Liver (tissue), 3 donors: Measurements from ENCODE around the gene MEGF6.

Experiments used
- SP1 ChIP-seq: IDR thresholded peaks from 2 replicates; pipeline ENCODE4 v1.6.1; 2018; ENCODE audit warnings: antibody characterized with exemption, mild to moderate bottlenecking
- TAF1 ChIP-seq: conservative IDR thresholded peaks from 2 replicates; pipeline ENCODE4 v1.6.1; 2016; ENCODE audit warnings: antibody characterized with exemption, mild to moderate bottlenecking
- YY1 ChIP-seq: IDR thresholded peaks from 2 replicates; pipeline ENCODE4 v1.6.1; 2016; ENCODE audit warnings: antibody characterized with exemption, mild to moderate bottlenecking
- TF ChIP-seq, protein P1 (sequence below): fragments of 150-350 bp; IDR thresholded peaks from 2 replicates; pipeline ENCODE4 v1.5.1; 2017; ENCODE audit warnings: improper control_type of control experiment, low read depth, low read length; ENCODE audit not compliant: missing input control
- TF ChIP-seq, protein P2 (sequence below): IDR thresholded peaks from 2 replicates; pipeline ENCODE4 v1.6.1; 2016; ENCODE audit warnings: antibody characterized with exemption
- TF ChIP-seq, protein P3 (sequence below): IDR thresholded peaks from 2 replicates; pipeline ENCODE4 v1.6.1; 2016; ENCODE audit warnings: antibody characterized with exemption
- TF ChIP-seq, protein P4 (sequence below): IDR thresholded peaks from 2 replicates; pipeline ENCODE4 v1.6.1; 2016; ENCODE audit warnings: antibody characterized with exemption, mild to moderate bottlenecking
- donor health status: healthy.
- donor health status: healthy.

DNA sequence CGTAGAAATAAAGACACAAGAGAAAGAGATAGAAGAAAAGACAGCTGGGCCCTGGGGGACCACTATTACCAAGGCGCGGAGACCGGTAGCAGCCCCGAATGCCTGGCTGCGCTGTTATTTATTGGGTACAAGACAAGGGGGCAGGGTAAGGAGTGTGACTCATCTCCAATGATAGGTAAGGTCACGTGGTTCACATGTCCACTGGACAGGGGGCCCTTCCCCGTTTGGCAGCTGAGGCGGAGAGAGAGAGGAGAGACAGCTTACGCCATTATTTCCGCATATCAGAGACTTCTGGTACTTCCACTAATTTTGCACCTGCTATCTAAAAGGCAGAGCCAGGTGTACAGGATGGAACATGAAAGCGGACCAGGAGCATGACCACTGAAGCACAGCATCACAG, 9.4 kb upstream of the MEGF6 start:
- TF ChIP-seq, protein P1, sequence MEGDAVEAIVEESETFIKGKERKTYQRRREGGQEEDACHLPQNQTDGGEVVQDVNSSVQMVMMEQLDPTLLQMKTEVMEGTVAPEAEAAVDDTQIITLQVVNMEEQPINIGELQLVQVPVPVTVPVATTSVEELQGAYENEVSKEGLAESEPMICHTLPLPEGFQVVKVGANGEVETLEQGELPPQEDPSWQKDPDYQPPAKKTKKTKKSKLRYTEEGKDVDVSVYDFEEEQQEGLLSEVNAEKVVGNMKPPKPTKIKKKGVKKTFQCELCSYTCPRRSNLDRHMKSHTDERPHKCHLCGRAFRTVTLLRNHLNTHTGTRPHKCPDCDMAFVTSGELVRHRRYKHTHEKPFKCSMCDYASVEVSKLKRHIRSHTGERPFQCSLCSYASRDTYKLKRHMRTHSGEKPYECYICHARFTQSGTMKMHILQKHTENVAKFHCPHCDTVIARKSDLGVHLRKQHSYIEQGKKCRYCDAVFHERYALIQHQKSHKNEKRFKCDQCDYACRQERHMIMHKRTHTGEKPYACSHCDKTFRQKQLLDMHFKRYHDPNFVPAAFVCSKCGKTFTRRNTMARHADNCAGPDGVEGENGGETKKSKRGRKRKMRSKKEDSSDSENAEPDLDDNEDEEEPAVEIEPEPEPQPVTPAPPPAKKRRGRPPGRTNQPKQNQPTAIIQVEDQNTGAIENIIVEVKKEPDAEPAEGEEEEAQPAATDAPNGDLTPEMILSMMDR = no peak
- TF ChIP-seq SP1 (no peak), YY1 (no peak), TAF1 (no peak)
- TF ChIP-seq, protein P2, sequence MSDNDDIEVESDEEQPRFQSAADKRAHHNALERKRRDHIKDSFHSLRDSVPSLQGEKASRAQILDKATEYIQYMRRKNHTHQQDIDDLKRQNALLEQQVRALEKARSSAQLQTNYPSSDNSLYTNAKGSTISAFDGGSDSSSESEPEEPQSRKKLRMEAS = no peak
- TF ChIP-seq, protein P3, sequence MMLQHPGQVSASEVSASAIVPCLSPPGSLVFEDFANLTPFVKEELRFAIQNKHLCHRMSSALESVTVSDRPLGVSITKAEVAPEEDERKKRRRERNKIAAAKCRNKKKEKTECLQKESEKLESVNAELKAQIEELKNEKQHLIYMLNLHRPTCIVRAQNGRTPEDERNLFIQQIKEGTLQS = no peak
- TF ChIP-seq, protein P4, sequence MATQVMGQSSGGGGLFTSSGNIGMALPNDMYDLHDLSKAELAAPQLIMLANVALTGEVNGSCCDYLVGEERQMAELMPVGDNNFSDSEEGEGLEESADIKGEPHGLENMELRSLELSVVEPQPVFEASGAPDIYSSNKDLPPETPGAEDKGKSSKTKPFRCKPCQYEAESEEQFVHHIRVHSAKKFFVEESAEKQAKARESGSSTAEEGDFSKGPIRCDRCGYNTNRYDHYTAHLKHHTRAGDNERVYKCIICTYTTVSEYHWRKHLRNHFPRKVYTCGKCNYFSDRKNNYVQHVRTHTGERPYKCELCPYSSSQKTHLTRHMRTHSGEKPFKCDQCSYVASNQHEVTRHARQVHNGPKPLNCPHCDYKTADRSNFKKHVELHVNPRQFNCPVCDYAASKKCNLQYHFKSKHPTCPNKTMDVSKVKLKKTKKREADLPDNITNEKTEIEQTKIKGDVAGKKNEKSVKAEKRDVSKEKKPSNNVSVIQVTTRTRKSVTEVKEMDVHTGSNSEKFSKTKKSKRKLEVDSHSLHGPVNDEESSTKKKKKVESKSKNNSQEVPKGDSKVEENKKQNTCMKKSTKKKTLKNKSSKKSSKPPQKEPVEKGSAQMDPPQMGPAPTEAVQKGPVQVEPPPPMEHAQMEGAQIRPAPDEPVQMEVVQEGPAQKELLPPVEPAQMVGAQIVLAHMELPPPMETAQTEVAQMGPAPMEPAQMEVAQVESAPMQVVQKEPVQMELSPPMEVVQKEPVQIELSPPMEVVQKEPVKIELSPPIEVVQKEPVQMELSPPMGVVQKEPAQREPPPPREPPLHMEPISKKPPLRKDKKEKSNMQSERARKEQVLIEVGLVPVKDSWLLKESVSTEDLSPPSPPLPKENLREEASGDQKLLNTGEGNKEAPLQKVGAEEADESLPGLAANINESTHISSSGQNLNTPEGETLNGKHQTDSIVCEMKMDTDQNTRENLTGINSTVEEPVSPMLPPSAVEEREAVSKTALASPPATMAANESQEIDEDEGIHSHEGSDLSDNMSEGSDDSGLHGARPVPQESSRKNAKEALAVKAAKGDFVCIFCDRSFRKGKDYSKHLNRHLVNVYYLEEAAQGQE = no peak
